Chondrocyte (in vitro differentiated cells): ENCODE data around the gene DIPK1B. TPM values are rescaled to one million over a fixed set of nuclear protein-coding genes. Genes with fewer than 3 reads are reported as not detected.
"Not testable (repeated sequence)": the region's sequence is repeated elsewhere in the genome, so short reads cannot be mapped to it uniquely, and the experiment has no call there.

Experiments
- DNase-seq: peaks from one replicate; pipeline ENCODE4 v3.0.0; 2021; ENCODE audit warnings: mixed read lengths, low spot score
- H3K27ac Mint-ChIP-seq: one replicate; pipeline ENCODE4 v1.8.0; 2021; ENCODE audit warnings: mild to moderate bottlenecking, moderate library complexity, mixed read lengths; ENCODE audit not compliant: unreplicated experiment
- H3K27me3 Mint-ChIP-seq: 2 replicates; pipeline ENCODE4 v1.8.0; 2021; ENCODE audit warnings: low read depth, mixed read lengths
- H3K36me3 Mint-ChIP-seq: 2 replicates; pipeline ENCODE4 v1.8.0; 2021; ENCODE audit warnings: low read depth, mixed read lengths
- H3K4me1 Mint-ChIP-seq: 2 replicates; pipeline ENCODE4 v1.8.0; 2021; ENCODE audit warnings: low read depth, mild to moderate bottlenecking, mixed read lengths
- H3K4me3 Mint-ChIP-seq: one replicate; pipeline ENCODE4 v1.8.0; 2021; ENCODE audit warnings: mild to moderate bottlenecking, moderate library complexity, mixed read lengths; ENCODE audit not compliant: unreplicated experiment
- H3K9me3 Mint-ChIP-seq: 2 replicates; pipeline ENCODE4 v1.8.0; 2021; ENCODE audit warnings: low read depth, mixed read lengths
- total RNA-seq: library from RNA; stranded (reverse); gene quantifications from 3 replicates; pipeline ENCODE4 v1.2.1, GENCODE V29; 2021
- TF ChIP-seq, protein P1 (sequence below): fragments of 200-600 bp; sonication (generic); IDR thresholded peaks from 2 replicates; pipeline ENCODE4 v1.5.0; 2021; ENCODE audit warnings: antibody characterized with exemption, mild to moderate bottlenecking, moderate library complexity

Gene DIPK1B
- total RNA-seq, 1 donor from 2014 or later = 9.2 TPM

DNA sequence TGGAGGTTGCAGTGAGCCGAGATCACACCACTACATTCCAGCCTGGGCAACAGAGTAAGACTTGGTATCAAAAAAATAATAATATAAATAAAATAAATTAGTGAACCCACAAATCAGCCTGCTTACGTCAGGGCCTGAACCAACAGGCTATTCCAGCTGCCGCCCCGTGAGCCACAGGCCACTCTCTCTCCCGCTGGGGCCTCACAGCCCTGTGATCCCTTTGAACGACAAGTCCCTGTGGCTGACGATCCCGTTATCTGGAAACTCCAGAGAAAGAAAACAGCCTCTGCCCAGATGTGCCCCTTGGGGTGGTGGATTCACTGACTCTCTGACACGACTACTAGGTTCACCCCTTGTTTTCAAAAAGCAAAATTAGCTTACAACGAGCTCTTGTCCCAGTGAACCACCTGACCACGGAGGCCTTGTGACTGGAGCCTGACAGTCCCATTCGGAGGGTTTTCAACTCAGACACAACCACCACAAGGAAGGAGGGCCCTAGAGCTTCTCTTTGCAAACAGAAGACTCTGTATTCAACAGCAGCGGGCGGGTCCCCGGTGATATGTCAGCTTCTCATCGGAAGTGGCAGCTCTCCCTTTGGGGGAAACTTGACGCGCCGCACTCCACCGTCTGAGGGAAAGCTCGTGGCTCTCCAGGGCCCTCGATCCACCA lies 4.4 kb upstream of the DIPK1B start:
- H3K27me3 Mint-ChIP-seq = peaks cover 4% of the 10 kb centered on the region
- H3K36me3 Mint-ChIP-seq = no peaks in the 10 kb centered on the region
- H3K4me1 Mint-ChIP-seq = peaks cover 8% of the 10 kb centered on the region
- H3K4me3 Mint-ChIP-seq = no peak overlapping the region
- TF ChIP-seq, protein P1, sequence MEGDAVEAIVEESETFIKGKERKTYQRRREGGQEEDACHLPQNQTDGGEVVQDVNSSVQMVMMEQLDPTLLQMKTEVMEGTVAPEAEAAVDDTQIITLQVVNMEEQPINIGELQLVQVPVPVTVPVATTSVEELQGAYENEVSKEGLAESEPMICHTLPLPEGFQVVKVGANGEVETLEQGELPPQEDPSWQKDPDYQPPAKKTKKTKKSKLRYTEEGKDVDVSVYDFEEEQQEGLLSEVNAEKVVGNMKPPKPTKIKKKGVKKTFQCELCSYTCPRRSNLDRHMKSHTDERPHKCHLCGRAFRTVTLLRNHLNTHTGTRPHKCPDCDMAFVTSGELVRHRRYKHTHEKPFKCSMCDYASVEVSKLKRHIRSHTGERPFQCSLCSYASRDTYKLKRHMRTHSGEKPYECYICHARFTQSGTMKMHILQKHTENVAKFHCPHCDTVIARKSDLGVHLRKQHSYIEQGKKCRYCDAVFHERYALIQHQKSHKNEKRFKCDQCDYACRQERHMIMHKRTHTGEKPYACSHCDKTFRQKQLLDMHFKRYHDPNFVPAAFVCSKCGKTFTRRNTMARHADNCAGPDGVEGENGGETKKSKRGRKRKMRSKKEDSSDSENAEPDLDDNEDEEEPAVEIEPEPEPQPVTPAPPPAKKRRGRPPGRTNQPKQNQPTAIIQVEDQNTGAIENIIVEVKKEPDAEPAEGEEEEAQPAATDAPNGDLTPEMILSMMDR = no peak
- no peak for DNase-seq
- H3K27ac Mint-ChIP-seq = no peak overlapping the region
- H3K9me3 Mint-ChIP-seq = no peaks in the 10 kb centered on the region

DNA sequence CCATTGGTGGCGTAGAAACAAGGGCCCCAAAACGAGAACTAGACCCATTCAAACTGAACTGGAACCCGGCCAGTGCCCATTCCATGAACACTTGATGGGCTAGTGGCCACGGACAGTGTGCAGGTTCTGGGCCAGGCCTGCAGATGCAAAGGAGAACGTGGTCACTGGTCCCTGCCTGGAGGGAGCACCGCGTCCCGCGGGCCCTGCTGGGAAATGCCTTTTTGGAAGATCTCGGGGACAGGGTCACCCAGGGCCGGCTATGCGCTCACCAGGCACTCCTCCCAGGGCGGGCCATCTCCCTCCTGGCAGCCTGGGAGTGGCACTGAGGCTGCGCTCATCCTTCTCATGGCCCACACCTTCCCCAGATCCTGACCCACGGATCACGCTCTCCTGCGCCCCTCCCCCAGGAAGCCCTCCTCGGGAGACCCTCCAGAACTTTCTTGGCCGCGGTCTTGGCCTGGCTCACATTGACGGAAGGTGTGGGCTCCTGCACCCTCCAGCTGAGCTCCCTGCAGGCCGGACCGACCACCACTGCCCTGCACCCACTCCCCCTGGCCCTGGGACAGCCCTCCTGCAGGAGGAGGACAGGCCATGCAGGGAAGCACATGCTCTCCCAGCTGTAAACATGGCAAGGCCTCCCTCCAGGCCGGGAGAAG lies 2.8 kb upstream of the DIPK1B start:
- Mint-ChIP-seq H3K9me3 (no peaks in the 10 kb centered on the region), H3K4me3 (no peak overlapping the region), H3K36me3 (no peaks in the 10 kb centered on the region), H3K4me1 (peaks cover 11% of the 10 kb centered on the region), H3K27me3 (peaks cover 4% of the 10 kb centered on the region), H3K27ac (no peak overlapping the region)
- no peak for DNase-seq
- TF ChIP-seq, protein P1 = no peak

DNA sequence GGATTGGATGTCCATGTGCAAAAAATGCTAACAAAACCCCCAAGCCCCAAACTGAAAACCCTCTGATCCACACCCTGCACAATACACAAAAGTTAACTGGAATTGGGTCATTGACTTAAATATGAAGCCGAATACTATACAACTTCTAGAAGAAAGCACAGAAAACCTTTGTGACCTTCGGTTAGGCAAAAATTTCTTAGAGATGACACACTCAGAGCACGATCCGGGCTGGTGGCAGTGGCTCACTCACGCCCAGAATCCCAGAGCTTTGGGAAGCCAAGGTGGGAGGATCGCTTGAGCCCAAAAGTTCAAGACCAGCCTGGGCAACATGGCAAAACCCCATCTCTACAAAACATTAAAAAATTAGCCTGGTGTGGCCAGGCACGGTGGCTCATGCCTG lies 1.8 kb upstream of the DIPK1B start:
- Mint-ChIP-seq H3K27ac (no peak overlapping the region), H3K4me1 (peaks cover 11% of the 10 kb centered on the region), H3K9me3 (no peaks in the 10 kb centered on the region), H3K4me3 (no peak overlapping the region), H3K27me3 (peaks cover 4% of the 10 kb centered on the region), H3K36me3 (no peaks in the 10 kb centered on the region)
- DNase-seq = no peak
- TF ChIP-seq, protein P1 = no peak

DNA sequence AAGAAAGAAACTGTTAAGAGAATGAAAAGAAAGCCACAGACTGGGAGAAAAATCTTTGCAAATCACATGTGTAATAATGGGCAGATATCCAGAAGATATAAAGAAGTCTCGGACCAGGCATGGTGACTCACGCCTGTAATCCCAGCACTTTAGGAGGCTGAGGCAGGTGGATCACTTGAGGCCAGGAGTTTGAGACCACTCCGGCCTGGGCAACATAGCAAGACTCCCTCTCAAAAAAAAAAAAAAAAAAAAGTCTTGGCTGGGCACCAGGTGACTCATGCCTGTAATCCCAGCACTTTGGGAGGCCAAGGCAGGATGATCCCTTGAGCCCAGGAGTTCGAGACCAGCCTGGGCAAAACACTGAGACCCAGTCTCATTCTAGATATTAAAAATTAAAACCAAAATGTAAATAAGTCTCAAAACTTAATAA lies 1.1 kb upstream of the DIPK1B start:
- not testable (repeated sequence) for H3K27me3 Mint-ChIP-seq, DNase-seq, H3K36me3 Mint-ChIP-seq, H3K9me3 Mint-ChIP-seq
- Mint-ChIP-seq H3K4me1 (peaks cover 11% of the 10 kb centered on the region), H3K27ac (peak overlapping the region; percentile 8), H3K4me3 (peak overlapping the region; percentile 59)

DNA sequence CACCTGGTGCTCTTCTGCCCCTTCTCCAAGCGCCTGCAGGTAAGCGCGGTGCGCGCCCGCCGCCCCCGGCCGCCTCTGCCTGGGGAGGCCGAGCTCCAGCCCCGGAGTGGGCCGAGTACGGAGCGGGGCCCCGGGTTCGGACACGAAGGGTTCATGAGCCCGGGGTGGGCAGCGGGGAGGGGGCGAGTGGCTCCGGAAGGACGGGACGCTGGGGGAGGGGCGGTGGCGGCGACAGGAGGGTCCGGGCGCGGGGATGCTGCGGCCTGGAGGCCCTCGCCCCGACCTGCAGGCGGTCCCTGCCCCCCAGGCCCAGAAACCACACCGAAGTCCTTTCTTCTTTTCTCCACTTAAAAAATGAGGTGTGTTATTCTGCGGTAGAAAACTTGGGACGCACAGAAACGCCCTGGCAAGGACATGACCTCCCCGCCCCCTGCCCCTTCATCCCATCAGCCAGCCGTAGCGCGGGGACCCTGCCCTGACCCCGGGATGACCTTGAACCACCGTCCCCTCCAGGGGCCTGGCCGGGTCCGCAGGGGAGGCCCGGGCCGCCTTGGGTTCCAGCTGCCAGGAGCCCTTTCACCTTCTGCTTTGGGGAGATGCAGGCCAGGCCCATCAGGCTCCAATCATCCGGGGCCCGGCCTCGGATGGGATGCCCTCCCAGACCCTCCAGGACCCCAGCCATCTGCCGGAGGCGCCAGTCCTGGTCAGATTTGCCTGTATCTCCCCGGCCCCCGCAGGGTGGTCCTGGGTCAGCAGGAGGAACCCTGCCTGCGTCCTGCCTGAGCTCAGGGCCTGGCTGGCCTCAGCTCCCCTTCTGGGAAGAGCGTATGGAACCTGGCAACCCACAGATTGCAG lies 545 bp downstream of the DIPK1B start:
- Mint-ChIP-seq H3K4me3 (peak overlapping the region; percentile 56), H3K27ac (no peak overlapping the region), H3K9me3 (no peaks in the 10 kb centered on the region), H3K36me3 (no peaks in the 10 kb centered on the region), H3K4me1 (peaks cover 11% of the 10 kb centered on the region), H3K27me3 (no peaks in the 10 kb centered on the region)
- TF ChIP-seq, protein P1 = no peak
- DNase-seq = no peak
